Mucosa of gallbladder (tissue), 1 donor: Measurements from ENCODE around the gene IDNK. TPM values are rescaled to one million over a fixed set of nuclear protein-coding genes. Genes with fewer than 3 reads are reported as not detected.
"Not testable (repeated sequence)": the region's sequence is repeated elsewhere in the genome, so short reads cannot be mapped to it uniquely, and the experiment has no call there.

Experiments
- DNase-seq: peaks from one replicate; pipeline ENCODE4 v3.0.0-alpha.2; 2020; ENCODE audit warnings: low spot score
- total RNA-seq: library from RNA; stranded (reverse); gene quantifications from one replicate; pipeline ENCODE4 v1.2.1, GENCODE V29; 2021
- donor health status: DM: no; HTN: no; CAD: no.

Gene IDNK
- 6.1 TPM for total RNA-seq

- peak; percentile 47 for DNase-seq
Measured at GRCh38 chr9:83622939-83623678, at the start of gene IDNK. Gene IDNK (plus strand): TSS chr9:83623143. CDS start chr9:83623172, 29 bp downstream.

DNA sequence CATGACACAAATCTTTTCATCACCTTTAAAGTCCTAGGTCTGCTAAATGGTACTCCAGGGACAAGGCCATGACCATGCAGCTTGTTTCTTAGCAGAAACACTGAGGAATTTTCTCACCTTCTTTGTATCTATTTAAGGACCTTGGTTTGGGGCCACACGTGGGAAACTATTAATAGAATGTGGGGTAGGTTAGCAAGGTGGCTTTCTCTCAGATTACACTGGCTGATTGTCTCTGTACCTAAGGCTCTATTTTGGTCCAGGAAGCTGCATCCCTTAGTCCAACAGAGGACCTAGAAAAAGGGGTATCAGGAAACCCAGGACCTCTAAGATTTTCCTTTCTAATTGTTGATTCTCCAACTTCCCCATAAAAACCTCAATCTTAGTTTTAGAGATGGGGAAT, 48.5 kb upstream of the IDNK start:
- no peak for DNase-seq

DNA sequence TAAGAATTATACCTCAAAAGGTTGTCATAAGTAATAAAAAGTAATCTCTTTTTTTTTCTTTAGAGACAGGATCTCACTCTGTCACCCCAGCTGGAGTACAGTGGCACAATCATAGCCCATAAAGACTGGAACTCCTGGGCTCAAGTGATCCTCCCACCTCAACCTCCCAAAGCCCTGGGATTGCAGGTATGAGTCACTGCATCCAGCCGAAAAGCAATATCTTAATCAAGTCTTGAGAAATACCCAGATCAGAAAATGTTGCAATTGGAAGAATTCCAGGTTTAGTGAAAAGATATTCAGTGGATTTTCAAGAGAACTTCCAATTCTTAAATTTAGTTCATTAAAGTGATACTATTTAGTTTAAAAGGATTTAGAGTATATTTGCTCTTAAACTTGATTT, 40.9 kb upstream of the IDNK start:
- no peak for DNase-seq

GRCh38 chr9:83583151-83584014, 39.6 kb upstream of the IDNK start:
- peak; percentile 59 for DNase-seq

DNA sequence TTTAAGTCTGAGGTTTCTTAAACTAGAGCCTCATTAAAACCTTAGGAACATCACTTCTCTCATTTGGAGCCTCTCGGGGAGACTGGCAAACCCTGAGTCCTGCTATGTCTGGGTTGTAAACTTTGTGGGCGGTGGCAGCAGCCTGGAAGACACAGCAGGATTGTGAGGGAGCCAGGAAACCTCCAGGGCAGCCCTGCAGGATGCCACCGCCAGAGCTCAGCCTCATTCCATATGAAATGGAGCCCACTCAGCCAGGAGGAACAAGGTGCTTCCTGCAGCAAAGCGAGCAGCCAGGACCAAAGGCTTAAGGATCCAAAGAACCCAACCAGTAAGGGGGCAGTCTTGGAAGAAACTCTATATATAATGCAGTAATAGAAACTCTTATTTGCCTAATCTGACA, 37.9 kb upstream of the IDNK start:
- no peak for DNase-seq

- DNase-seq: no peak
Measured at GRCh38 chr9:83588256-83588655, 34.7 kb upstream of the IDNK start.

DNA sequence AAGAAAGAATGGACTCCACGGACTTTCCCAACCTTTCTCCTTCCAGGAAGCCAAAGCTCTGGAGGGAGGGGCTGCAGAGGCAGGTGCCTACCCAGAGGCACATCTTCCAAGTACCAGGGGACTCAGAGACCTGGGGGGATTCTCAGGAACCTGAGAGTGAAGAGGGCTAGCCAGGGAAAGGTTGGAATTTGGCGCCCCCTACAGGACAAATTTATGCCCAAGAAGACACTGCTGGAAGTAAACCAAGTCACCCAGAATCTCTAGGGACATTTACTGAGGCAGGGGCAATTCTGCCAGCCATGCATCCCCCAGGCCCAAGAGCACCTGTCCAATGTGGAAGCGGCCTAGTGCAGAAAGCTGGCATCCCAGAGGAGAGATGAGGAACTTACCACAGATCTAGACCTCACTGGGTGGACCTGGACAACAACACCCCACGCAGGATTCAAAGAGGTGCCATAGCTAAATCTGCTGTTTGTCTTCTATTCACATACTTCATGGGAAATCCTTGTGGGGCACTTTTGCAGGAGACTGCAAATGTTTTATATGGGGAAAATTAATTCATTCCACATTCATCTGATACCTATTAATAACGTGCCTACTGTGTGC, 25.9 kb upstream of the IDNK start:
- peak; percentile 50 for DNase-seq

- no peak for DNase-seq
Measured at GRCh38 chr9:83598487-83598886, 24.5 kb upstream of the IDNK start.

GRCh38 chr9:83599071-83599470, 23.9 kb upstream of the IDNK start:
- no peak for DNase-seq

DNA sequence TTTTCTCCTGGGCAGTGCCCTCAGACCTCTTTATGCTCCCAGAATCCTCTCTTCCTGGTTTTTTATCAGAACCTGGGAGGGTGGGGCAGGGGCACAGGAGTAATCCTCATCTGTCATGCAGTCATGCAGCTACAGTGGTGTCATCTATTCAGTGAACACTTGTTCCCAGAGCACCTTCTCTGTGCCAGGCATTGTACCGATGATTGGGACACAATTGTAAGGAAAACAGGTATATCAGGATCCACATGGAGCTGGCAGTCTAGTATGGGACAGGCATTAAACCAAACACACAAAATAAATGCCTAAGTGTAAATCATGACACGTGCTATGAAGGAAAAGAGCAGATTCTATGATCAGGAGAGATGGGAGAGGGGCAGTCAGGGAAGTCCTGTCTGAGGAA, 21.5 kb upstream of the IDNK start:
- no peak for DNase-seq

DNA sequence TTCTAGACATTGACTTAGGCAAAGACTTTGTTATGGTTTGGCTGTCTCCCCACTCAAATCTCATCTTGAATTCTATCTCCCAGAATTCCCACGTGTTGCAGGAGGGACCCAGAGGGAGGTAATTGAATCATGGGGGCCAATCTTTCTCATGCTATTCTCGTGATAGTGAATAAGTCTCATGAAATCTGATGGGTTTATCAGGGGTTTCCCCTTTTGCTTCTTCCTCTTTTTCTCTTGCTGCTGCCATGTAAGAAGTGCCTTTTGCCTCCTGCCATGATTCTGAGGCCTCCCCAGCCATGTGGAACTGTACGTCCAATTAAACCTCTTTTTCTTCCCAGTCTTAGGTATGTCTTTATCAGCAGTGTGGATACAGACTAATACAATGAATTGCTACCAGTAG, 15.3 kb upstream of the IDNK start:
- not testable (repeated sequence) for DNase-seq

- not testable (repeated sequence) for DNase-seq
Measured at GRCh38 chr9:83613298-83613697, 9.6 kb upstream of the IDNK start.

- DNase-seq: no peak
Measured at GRCh38 chr9:83617299-83617698, 5.6 kb upstream of the IDNK start.

DNA sequence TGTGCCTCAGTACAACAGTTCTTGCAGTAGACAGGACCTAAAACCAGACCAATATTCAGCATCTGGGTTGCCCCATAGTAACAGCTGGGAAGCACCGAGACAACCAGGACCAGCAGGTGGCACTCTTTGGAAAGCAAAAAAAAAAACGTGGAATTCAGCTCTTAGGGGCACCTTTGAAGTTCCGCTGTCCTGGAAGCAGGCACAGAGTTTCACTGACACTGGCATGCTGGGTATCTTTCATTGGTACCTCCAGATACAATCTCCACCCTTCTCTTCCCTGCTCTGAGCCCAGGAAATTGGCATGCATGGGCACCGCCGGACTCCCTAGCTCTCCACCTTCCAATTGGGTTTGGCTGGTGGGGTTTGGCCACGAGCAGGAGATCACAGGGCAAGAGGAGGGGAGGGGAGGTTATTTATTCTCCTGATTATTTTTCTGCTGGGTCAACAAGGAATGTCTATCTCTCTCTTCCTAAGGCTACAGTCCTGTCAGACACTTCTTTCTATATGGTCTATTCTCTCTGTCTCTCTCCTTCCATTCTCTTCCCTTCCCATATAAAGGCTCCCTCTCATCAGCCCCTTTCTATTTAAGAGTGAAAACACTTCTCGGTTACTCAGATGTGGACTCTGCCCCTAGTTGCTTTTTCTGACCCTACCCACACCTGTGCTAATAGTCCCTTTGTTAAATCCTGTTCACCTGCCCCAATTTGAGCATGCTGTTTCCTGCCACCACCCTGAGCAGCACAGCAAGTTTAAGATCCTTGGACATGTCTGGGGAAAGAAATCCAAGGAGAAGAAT, 1.9 kb upstream of the IDNK start:
- DNase-seq: peak; percentile 30

GRCh38 chr9:83622433-83622938, 457 bp upstream of the IDNK start:
- DNase-seq: peak; percentile 49

DNA sequence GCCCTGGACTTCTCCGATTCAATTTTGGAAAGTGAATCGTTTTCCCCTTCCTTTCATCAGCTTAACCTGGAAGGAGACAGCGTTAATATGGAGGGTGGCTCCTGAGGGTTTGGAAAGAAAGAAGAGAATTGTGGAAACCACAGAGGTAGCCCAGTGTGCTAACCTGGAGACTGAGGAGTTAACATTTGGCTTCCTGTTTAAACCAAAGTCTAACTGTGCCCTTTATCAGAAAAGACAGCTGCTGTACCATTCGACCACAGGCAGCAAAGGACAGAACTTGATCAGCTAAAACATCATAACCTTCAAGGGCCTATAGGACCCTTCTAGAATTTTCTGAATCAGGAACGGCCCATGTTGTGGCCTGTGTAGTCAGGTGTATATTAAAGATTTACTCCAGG, 735 bp downstream of the IDNK start:
- DNase-seq: no peak

GRCh38 chr9:83625178-83625577, 2.2 kb downstream of the IDNK start:
- DNase-seq: no peak

GRCh38 chr9:83628540-83628939, 5.6 kb downstream of the IDNK start:
- DNase-seq: no peak

DNA sequence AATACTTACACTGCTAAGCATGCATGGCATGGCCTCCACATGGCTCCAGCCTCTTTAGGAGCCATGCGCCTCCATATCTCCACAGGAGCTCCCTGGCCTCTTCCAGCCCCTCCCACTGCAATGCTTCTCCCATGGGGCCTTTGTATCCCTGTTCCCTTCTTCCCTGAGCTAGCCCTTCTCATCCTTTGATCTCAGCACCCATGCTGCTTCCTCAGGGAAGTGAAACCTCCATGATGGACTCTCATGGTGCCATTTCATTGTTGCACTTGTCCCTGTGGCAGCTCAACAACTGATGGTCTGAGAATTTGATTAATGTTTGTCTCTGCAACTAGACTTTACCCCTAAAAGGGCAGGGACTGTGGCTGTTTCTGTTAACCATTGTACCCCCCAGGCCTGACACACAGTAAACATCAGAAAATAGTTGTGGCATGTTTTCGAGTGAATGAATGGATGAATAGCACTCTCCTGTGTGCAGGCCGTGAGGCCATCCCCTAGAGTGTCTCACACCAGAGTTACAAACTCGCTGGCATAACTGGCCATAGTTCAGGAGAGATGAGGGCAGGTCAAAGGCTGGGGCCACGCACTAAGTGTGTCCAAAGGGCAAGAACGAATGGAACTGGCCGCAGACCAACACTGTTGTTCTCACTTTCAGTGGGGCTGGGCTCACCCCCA, 6.6 kb downstream of the IDNK start:
- no peak for DNase-seq

DNA sequence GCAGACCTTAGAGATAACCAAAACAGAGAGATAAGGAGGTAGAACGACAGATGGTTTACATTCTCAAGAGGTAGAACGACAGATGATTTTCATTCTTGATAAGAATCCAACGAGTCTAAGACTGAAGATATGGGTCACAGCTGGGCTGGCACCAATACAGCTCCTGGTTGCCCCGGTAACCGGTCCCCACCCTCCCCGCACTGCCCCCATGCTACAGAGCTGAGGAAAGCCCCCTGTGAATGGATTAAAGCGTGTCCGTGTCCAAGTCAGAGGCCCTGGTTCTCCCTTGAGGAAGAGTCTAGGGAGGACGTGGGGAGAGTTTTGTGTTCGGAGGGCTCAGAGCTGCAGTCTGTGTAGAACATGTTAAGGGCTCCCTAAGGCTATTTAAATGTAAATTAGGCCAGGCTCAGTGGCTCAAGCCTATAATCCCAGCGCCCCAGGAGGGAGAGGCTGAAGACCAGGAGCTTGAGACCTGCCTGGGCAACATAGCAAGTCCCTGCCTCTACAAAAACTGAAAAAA, 8.1 kb downstream of the IDNK start:
- no peak for DNase-seq

DNA sequence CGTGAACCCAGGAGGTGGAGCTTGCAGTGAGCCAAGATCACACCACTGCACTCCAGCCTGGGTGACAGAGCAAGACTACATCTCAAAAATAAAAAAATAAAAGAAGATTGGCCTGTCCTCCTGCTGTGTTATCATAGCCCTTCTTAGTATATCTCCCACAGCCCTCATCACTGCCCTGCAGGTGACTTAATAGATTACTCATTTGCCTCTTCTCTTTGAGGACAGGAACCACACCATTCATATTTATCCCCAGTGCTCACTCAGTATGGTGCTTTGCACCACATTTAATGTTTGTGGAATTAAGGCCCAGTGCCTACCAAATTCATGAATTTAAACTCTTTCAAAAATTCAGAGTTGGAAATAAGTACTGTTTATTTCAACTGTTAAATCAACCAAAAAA, 10.3 kb downstream of the IDNK start:
- DNase-seq: no peak
